Neural crest cell (in vitro differentiated cells): ENCODE measurements around the gene HEG1. TPM values are rescaled to one million over a fixed set of nuclear protein-coding genes. Genes with fewer than 3 reads are reported as not detected.

Experiments used
- DNase-seq: peaks from one replicate; pipeline ENCODE4 v3.0.0; 2021; ENCODE audit warnings: low read depth, mixed read lengths, low spot score
- H3K27ac Mint-ChIP-seq: one replicate; pipeline ENCODE4 v1.8.0; 2021; ENCODE audit warnings: mild to moderate bottlenecking, mixed read lengths; ENCODE audit not compliant: unreplicated experiment
- H3K27me3 Mint-ChIP-seq: 2 replicates; pipeline ENCODE4 v1.8.0; 2021; ENCODE audit warnings: low read depth, mild to moderate bottlenecking, mixed read lengths
- H3K36me3 Mint-ChIP-seq: 2 replicates; pipeline ENCODE4 v1.8.0; 2021; ENCODE audit warnings: low read depth, mild to moderate bottlenecking, mixed read lengths
- H3K4me1 Mint-ChIP-seq: 2 replicates; pipeline ENCODE4 v1.8.0; 2021; ENCODE audit warnings: mixed read lengths
- H3K4me3 Mint-ChIP-seq: one replicate; pipeline ENCODE4 v1.8.0; 2021; ENCODE audit warnings: mild to moderate bottlenecking, mixed read lengths
- H3K9me3 Mint-ChIP-seq: 2 replicates; pipeline ENCODE4 v1.8.0; 2021; ENCODE audit warnings: mixed read lengths
- CTCF ChIP-seq: fragments of 200-600 bp; sonication (generic); conservative IDR thresholded peaks from 2 replicates; pipeline ENCODE4 v1.5.0; 2021; ENCODE audit warnings: antibody characterized with exemption, mild to moderate bottlenecking
- total RNA-seq: library from RNA; stranded (reverse); gene quantifications from 2 replicates; pipeline ENCODE4 v1.2.1, GENCODE V29; 2021

Gene HEG1
- total RNA-seq, 1 donor from 2014 or later: 32.0 TPM

GRCh38 chr3:125052624-125053303 lies 3.0 kb downstream of the HEG1 start:
- no peak for TF ChIP-seq CTCF
- DNase-seq: no peak
- Mint-ChIP-seq H3K27me3 (peaks cover 29% of the 10 kb centered on the region), H3K4me3 (peak overlapping the region; percentile 95), H3K9me3 (no peaks in the 10 kb centered on the region), H3K4me1 (peaks cover 55% of the 10 kb centered on the region), H3K27ac (peak overlapping the region; percentile 89), H3K36me3 (peaks cover 6% of the 10 kb centered on the region)

GRCh38 chr3:125051715-125052581 lies 3.8 kb downstream of the HEG1 start:
- peaks cover 6% of the 10 kb centered on the region for H3K36me3 Mint-ChIP-seq
- TF ChIP-seq CTCF: no peak
- DNase-seq: no peak
- H3K27ac Mint-ChIP-seq: peak overlapping the region; percentile 89
- H3K9me3 Mint-ChIP-seq: no peaks in the 10 kb centered on the region
- H3K4me1 Mint-ChIP-seq: peaks cover 55% of the 10 kb centered on the region
- H3K4me3 Mint-ChIP-seq: peak overlapping the region; percentile 95
- peaks cover 23% of the 10 kb centered on the region for H3K27me3 Mint-ChIP-seq

GRCh38 chr3:125051205-125051604 lies 4.6 kb downstream of the HEG1 start:
- H3K27me3 Mint-ChIP-seq: peaks cover 17% of the 10 kb centered on the region
- peak overlapping the region; percentile 95 for H3K4me3 Mint-ChIP-seq
- no peak for DNase-seq
- H3K9me3 Mint-ChIP-seq: no peaks in the 10 kb centered on the region
- peaks cover 51% of the 10 kb centered on the region for H3K4me1 Mint-ChIP-seq
- H3K36me3 Mint-ChIP-seq: peaks cover 6% of the 10 kb centered on the region
- H3K27ac Mint-ChIP-seq: no peak overlapping the region
- no peak for TF ChIP-seq CTCF

- Mint-ChIP-seq H3K36me3 (peaks cover 6% of the 10 kb centered on the region), H3K4me1 (peaks cover 51% of the 10 kb centered on the region), H3K27me3 (peaks cover 16% of the 10 kb centered on the region), H3K27ac (no peak overlapping the region), H3K9me3 (no peaks in the 10 kb centered on the region), H3K4me3 (no peak overlapping the region)
- TF ChIP-seq CTCF: no peak
- DNase-seq: no peak
Observed at GRCh38 chr3:125050488-125051090, 5.2 kb downstream of the HEG1 start.

GRCh38 chr3:125048282-125048681 lies 7.5 kb downstream of the HEG1 start:
- peaks cover 6% of the 10 kb centered on the region for H3K36me3 Mint-ChIP-seq
- no peak for DNase-seq
- no peak overlapping the region for H3K27ac Mint-ChIP-seq
- no peak for TF ChIP-seq CTCF
- H3K27me3 Mint-ChIP-seq: peaks cover 4% of the 10 kb centered on the region
- no peak overlapping the region for H3K4me3 Mint-ChIP-seq
- H3K9me3 Mint-ChIP-seq: no peaks in the 10 kb centered on the region
- peaks cover 32% of the 10 kb centered on the region for H3K4me1 Mint-ChIP-seq
